ENCODE results near the gene SHANK3. TPM values are rescaled to one million over a fixed set of nuclear protein-coding genes. Genes with fewer than 3 reads are reported as not detected.
A peak's percentile ranks its signal among the peaks of the same experiment; 100 is the strongest.

The SHANK3 gene
- total RNA-seq, 1 donor from 2014 or later: 10.6 TPM

DNA sequence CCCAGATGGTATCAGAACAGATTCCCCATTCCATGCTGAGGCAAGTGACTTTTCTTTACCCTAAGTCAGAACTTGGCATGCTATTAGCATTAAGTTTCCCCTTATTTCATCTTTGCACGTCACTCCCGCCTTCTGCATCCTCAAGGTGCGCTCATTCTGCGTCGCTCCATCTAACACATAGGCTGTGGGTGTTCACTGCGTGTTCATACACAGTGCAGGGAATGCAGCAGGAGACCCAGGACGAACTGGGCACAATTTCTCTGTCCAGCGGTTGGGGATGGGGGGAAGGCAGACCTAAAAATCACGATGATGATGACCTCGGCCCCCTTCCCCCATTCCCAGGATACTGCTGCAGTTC is 45.7 kb downstream of the SHANK3 start:
- Histone ChIP-seq H3K4me3 (ENCODE audit: insufficient read depth, low read depth, low read length) (no peak overlapping the region), H3K36me3 (ENCODE audit: insufficient read depth, low read length) (no peaks in the 10 kb centered on the region), H3K9me3 (ENCODE audit: insufficient read depth, low read depth, low read length) (no peaks in the 10 kb centered on the region), H3K9ac (ENCODE audit: low read length) (no peak overlapping the region), H3K4me1 (ENCODE audit: insufficient read depth, low read length) (no peaks in the 10 kb centered on the region), H3K4me2 (ENCODE audit: low read length) (no peak overlapping the region), H3K27ac (ENCODE audit: low read depth, low read length) (no peak overlapping the region), H4K20me1 (ENCODE audit: insufficient read depth, low read length) (peaks cover 4% of the 10 kb centered on the region), H3K79me2 (ENCODE audit: insufficient read depth, low read length) (no peaks in the 10 kb centered on the region), H3K27me3 (ENCODE audit: insufficient read depth, low read length) (no peaks in the 10 kb centered on the region), H2AFZ (ENCODE audit: low read depth, low read length) (no peak overlapping the region)
- no peak for DNase-seq (ENCODE audit: low read depth)
- H3K9me3 Mint-ChIP-seq (ENCODE audit: unreplicated experiment): peaks cover 8% of the 10 kb centered on the region
- no peak overlapping the region for H3K4me3 Mint-ChIP-seq (ENCODE audit: unreplicated experiment)
- TF ChIP-seq, protein P1, sequence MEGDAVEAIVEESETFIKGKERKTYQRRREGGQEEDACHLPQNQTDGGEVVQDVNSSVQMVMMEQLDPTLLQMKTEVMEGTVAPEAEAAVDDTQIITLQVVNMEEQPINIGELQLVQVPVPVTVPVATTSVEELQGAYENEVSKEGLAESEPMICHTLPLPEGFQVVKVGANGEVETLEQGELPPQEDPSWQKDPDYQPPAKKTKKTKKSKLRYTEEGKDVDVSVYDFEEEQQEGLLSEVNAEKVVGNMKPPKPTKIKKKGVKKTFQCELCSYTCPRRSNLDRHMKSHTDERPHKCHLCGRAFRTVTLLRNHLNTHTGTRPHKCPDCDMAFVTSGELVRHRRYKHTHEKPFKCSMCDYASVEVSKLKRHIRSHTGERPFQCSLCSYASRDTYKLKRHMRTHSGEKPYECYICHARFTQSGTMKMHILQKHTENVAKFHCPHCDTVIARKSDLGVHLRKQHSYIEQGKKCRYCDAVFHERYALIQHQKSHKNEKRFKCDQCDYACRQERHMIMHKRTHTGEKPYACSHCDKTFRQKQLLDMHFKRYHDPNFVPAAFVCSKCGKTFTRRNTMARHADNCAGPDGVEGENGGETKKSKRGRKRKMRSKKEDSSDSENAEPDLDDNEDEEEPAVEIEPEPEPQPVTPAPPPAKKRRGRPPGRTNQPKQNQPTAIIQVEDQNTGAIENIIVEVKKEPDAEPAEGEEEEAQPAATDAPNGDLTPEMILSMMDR (IDR thresholded peaks at IDR 0.05; ENCODE audit: insufficient read depth, low read depth, low read length): no peak
- no peak for TF ChIP-seq EZH2 (IDR thresholded peaks at IDR 0.05; ENCODE audit: insufficient read depth, low read length)
- no peak for FAIRE-seq
- H3K27me3 Mint-ChIP-seq (ENCODE audit: low read depth, unreplicated experiment): peaks cover 60% of the 10 kb centered on the region
- no peak overlapping the region for H3K27ac Mint-ChIP-seq (ENCODE audit: unreplicated experiment)
- peaks cover 37% of the 10 kb centered on the region for H3K36me3 Mint-ChIP-seq (ENCODE audit: low read depth, unreplicated experiment)
- no peaks in the 10 kb centered on the region for H3K4me1 Mint-ChIP-seq (ENCODE audit: low read depth, unreplicated experiment)

DNA sequence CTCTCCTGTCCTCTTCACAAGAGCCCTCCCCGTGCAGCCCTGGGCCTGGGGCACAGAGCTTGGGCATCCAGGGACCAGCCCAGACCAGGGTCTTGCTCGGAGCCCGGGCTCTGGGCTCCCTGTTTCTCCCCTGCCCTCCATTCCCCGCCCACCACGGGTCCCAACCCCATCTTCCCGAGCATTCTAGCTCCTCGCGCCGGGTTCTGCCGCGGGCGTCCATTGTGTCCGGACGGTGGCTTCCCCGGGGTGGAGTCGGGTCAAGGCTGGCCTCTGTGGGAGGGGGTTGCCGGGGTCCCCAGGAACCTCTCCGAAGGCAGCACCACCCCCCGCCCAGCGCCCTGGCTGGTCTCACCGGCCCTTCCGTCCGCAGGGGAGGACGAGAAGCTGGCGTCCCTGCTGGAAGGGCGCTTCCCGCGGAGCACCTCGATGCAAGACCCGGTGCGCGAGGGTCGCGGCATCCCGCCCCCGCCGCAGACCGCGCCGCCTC is 47.2 kb downstream of the SHANK3 start:
- H3K27me3 Mint-ChIP-seq (ENCODE audit: low read depth, unreplicated experiment): peaks cover 57% of the 10 kb centered on the region
- H3K27me3 ChIP-seq (ENCODE audit: insufficient read depth, low read length): no peaks in the 10 kb centered on the region
- peaks cover 5% of the 10 kb centered on the region for H3K4me1 Mint-ChIP-seq (ENCODE audit: low read depth, unreplicated experiment)
- DNase-seq (ENCODE audit: low read depth) (no peak), FAIRE-seq (no peak)
- H3K4me3 ChIP-seq (ENCODE audit: insufficient read depth, low read depth, low read length): no peak overlapping the region
- no peak overlapping the region for H3K27ac Mint-ChIP-seq (ENCODE audit: unreplicated experiment)
- H3K9me3 Mint-ChIP-seq (ENCODE audit: unreplicated experiment): peaks cover 8% of the 10 kb centered on the region
- no peaks in the 10 kb centered on the region for H3K79me2 ChIP-seq (ENCODE audit: insufficient read depth, low read length)
- peaks cover 40% of the 10 kb centered on the region for H3K36me3 Mint-ChIP-seq (ENCODE audit: low read depth, unreplicated experiment)
- TF ChIP-seq, protein P1 (IDR thresholded peaks at IDR 0.05; ENCODE audit: insufficient read depth, low read depth, low read length): no peak
- TF ChIP-seq EZH2 (IDR thresholded peaks at IDR 0.05; ENCODE audit: insufficient read depth, low read length): no peak
- H3K27ac ChIP-seq (ENCODE audit: low read depth, low read length): no peak overlapping the region
- H3K4me2 ChIP-seq (ENCODE audit: low read length): no peak overlapping the region
- no peaks in the 10 kb centered on the region for H4K20me1 ChIP-seq (ENCODE audit: insufficient read depth, low read length)
- H3K4me1 ChIP-seq (ENCODE audit: insufficient read depth, low read length): no peaks in the 10 kb centered on the region
- no peak overlapping the region for H3K4me3 Mint-ChIP-seq (ENCODE audit: unreplicated experiment)
- H3K9ac ChIP-seq (ENCODE audit: low read length): no peak overlapping the region
- no peak overlapping the region for H2AFZ ChIP-seq (ENCODE audit: low read depth, low read length)
- H3K36me3 ChIP-seq (ENCODE audit: insufficient read depth, low read length): no peaks in the 10 kb centered on the region
- no peaks in the 10 kb centered on the region for H3K9me3 ChIP-seq (ENCODE audit: insufficient read depth, low read depth, low read length)

DNA sequence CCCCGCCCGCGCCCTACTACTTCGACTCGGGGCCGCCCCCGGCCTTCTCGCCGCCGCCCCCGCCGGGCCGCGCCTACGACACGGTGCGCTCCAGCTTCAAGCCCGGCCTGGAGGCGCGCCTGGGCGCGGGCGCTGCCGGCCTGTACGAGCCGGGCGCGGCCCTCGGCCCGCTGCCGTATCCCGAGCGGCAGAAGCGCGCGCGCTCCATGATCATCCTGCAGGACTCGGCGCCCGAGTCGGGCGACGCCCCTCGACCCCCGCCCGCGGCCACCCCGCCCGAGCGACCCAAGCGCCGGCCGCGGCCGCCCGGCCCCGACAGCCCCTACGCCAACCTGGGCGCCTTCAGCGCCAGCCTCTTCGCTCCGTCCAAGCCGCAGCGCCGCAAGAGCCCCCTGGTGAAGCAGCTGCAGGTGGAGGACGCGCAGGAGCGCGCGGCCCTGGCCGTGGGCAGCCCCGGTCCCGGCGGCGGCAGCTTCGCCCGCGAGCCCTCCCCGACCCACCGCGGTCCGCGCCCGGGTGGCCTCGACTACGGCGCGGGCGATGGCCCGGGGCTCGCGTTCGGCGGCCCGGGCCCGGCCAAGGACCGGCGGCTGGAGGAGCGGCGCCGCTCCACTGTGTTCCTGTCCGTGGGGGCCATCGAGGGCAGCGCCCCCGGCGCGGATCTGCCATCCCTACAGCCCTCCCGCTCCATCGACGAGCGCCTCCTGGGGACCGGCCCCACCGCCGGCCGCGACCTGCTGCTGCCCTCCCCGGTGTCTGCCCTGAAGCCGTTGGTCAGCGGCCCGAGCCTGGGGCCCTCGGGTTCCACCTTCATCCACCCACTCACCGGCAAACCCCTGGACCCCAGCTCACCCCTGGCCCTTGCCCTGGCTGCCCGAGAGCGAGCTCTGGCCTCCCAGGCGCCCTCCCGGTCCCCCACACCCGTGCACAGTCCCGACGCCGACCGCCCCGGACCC is 48.0 kb downstream of the SHANK3 start:
- FAIRE-seq (no peak), DNase-seq (ENCODE audit: low read depth) (no peak)
- Histone ChIP-seq H3K9me3 (ENCODE audit: insufficient read depth, low read depth, low read length) (no peaks in the 10 kb centered on the region), H3K4me1 (ENCODE audit: insufficient read depth, low read length) (no peaks in the 10 kb centered on the region), H3K27me3 (ENCODE audit: insufficient read depth, low read length) (no peaks in the 10 kb centered on the region), H3K9ac (ENCODE audit: low read length) (no peak overlapping the region), H2AFZ (ENCODE audit: low read depth, low read length) (no peak overlapping the region), H3K27ac (ENCODE audit: low read depth, low read length) (no peak overlapping the region), H3K79me2 (ENCODE audit: insufficient read depth, low read length) (no peaks in the 10 kb centered on the region), H3K36me3 (ENCODE audit: insufficient read depth, low read length) (no peaks in the 10 kb centered on the region), H3K4me2 (ENCODE audit: low read length) (peak overlapping the region; percentile 19), H4K20me1 (ENCODE audit: insufficient read depth, low read length) (peaks cover 4% of the 10 kb centered on the region), H3K4me3 (ENCODE audit: insufficient read depth, low read depth, low read length) (no peak overlapping the region)
- TF ChIP-seq EZH2 (IDR thresholded peaks at IDR 0.05; ENCODE audit: insufficient read depth, low read length): peak; percentile 64
- TF ChIP-seq, protein P1 (IDR thresholded peaks at IDR 0.05; ENCODE audit: insufficient read depth, low read depth, low read length): no peak
- H3K36me3 Mint-ChIP-seq (ENCODE audit: low read depth, unreplicated experiment): peaks cover 44% of the 10 kb centered on the region
- H3K27me3 Mint-ChIP-seq (ENCODE audit: low read depth, unreplicated experiment): peaks cover 54% of the 10 kb centered on the region
- H3K4me1 Mint-ChIP-seq (ENCODE audit: low read depth, unreplicated experiment): peaks cover 5% of the 10 kb centered on the region
- no peak overlapping the region for H3K27ac Mint-ChIP-seq (ENCODE audit: unreplicated experiment)
- peaks cover 8% of the 10 kb centered on the region for H3K9me3 Mint-ChIP-seq (ENCODE audit: unreplicated experiment)
- no peak overlapping the region for H3K4me3 Mint-ChIP-seq (ENCODE audit: unreplicated experiment)
